Measurements from ENCODE around the gene UGT1A3.

UGT1A3 gene

DNA sequence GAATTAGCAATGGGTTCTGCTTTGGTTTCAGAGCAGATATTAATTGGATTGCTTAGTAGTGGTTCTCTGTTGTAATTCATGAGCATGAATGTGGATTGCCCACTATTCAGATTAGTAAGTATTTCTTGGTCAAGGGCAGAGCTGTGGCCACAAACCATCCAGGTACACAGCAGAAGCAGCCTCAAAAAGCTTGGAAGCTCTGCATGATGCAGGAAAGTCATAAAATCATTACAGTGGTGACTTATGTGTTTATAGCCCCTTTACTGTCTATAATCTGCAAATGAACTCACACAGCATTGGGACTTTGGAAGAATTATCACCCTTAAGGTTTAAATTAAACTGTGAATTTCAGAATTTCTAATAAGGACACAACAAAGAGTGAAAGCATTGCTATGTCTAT is 29.3 kb downstream of the UGT1A3 start:
- DNase-seq (ENCODE audit: low spot score): no peak

DNA sequence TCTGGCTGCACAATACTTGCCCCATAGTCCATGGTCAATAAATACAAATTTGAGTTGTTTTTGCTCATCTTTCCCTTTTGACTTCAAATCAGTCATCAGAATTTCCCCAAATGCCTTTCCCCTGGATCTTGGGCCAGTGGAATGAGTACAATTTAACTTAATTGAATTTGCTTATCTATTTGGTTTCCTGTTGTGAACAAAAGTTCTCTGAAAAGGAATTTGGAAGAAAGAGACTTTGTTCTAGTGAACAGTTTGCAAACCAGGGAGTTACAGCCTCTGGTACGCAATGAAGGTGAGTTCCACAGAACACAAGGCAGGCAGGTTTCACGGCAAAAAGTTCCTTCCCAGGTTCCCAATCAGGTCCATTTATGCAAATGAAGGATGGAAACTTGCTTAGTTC is 30.0 kb downstream of the UGT1A3 start:
- no peak for DNase-seq (ENCODE audit: low spot score)

DNA sequence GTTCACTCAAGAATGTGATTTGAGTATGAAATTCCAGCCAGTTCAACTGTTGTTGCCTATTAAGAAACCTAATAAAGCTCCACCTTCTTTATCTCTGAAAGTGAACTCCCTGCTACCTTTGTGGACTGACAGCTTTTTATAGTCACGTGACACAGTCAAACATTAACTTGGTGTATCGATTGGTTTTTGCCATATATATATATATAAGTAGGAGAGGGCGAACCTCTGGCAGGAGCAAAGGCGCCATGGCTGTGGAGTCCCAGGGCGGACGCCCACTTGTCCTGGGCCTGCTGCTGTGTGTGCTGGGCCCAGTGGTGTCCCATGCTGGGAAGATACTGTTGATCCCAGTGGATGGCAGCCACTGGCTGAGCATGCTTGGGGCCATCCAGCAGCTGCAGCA is 31.2 kb downstream of the UGT1A3 start, which contains the start of gene UGT1A1:
UGT1A1 (plus strand) TSS at position 228 of the 400 bp plus-strand sequence; CDS start at position 246, 18 bp downstream.
- DNase-seq (ENCODE audit: low spot score): no peak

DNA sequence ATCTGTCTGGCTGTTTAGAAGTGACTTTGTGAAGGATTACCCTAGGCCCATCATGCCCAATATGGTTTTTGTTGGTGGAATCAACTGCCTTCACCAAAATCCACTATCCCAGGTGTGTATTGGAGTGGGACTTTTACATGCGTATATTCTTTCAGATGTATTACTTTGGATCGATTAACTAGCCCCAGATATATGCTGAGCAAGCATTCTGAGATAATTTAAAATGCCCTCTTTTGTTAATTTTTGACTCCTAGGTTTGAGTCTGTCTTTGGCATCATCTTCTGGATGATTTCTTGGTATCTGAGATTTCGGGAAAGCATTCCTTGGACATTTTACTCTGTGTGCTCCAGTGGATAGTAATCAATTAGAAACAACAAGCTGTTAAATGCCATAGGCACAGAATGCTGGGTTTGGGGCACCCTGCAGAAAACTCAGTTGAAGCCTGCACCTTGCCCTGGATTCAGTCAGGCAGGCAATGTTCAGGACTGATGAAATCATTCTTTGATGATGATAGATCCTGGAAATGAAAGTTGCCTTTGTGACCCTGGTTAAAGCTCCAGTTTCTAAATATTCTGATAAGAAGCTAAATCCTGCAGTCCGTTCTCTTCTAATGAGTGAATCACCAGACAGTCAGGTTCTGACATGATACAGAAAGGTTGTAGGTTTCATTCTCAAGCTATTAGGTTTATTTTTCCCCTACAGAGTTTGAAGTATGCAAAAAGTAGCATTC is 32.4 kb downstream of the UGT1A3 start:
- DNase-seq (ENCODE audit: low spot score): no peak

DNA sequence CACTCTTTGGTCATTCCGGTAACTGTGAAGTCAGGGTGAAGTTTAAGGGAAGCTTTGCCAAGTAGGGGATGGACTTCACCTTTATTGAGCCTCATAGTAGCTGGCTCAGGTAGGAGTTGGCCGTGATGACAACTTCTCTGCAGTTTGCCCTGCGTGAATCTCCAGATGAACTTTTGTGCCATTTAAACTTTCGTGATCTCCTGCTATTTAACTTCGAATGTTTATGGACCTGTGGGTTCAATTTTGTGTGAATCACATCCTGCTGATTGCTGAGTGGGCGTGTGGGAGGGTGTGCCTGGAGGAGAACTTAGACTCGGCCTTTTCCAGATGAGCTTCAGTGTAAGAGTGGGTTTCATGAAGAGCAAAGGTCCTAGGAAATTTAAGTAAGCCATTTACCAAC is 35.4 kb downstream of the UGT1A3 start:
- peak; percentile 67 for DNase-seq (ENCODE audit: low spot score)

DNA sequence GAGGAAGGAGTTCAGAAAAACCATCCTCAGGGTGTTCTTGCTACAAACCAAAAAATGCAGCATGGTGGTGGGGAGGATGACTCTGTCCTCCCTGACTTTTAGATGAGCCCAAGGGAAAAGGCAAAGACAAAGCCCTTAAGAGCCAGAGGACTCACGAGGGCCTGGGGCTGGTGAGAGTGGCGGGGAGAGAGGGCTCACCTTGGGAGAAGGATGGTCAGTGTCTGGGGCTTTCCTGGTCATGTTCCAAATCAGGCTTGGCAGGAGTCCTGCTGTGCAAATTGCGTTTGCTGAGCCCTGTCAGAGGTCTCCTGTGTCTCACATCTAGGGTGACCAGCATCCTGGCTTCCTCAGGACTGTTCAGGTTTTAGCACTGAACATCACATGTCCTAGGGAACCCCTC is 35.9 kb downstream of the UGT1A3 start:
- no peak for DNase-seq (ENCODE audit: low spot score)

DNA sequence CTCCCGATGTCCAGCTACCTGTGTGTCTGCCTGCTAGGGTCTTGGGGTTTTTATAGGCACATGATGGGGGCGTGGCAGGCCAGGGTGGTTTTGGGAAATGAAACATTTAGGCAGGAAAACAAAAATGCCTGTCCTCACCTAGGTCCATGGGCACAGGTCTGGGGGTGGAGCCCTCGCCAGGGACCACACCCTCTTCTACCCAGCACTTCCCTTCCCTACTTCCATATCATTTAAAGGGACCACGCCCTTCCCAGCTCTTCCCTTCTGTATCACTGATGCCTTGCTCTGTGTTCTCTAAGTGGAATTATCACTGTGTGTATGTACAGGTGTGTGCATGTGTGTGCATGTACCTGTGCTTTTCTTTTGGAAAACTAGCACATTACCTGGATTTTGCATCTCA is 37.6 kb downstream of the UGT1A3 start:
- DNase-seq (ENCODE audit: low spot score): no peak

DNA sequence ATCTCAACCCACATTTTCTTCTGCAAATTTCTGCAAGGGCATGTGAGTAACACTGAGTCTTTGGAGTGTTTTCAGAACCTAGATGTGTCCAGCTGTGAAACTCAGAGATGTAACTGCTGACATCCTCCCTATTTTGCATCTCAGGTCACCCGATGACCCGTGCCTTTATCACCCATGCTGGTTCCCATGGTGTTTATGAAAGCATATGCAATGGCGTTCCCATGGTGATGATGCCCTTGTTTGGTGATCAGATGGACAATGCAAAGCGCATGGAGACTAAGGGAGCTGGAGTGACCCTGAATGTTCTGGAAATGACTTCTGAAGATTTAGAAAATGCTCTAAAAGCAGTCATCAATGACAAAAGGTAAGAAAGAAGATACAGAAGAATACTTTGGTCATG is 39.2 kb downstream of the UGT1A3 start:
- no peak for DNase-seq (ENCODE audit: low spot score)

DNA sequence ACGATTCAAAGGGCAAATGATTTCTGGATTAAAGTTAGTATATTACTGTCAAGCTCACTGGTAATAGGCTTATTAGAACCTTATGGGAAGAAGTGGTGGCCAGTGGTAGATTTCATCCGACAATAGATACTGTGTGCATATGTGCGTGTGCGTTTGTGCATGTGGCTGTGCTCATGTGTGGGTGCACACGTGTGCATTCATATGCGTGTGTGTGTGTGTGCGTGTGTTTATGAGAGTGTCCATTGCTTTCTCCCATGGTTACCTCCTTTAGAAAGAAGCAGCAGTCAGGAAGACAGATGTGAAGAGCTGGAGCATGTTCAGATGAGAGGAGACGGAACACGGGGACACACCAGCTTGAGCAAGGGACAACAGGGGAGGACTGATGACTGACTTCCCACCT is 40.4 kb downstream of the UGT1A3 start:
- DNase-seq (ENCODE audit: low spot score): no peak

DNA sequence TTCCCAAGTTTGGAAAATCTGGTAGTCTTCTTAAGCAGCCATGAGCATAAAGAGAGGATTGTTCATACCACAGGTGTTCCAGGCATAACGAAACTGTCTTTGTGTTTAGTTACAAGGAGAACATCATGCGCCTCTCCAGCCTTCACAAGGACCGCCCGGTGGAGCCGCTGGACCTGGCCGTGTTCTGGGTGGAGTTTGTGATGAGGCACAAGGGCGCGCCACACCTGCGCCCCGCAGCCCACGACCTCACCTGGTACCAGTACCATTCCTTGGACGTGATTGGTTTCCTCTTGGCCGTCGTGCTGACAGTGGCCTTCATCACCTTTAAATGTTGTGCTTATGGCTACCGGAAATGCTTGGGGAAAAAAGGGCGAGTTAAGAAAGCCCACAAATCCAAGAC is 43.3 kb downstream of the UGT1A3 start:
- no peak for DNase-seq (ENCODE audit: low spot score)

DNA sequence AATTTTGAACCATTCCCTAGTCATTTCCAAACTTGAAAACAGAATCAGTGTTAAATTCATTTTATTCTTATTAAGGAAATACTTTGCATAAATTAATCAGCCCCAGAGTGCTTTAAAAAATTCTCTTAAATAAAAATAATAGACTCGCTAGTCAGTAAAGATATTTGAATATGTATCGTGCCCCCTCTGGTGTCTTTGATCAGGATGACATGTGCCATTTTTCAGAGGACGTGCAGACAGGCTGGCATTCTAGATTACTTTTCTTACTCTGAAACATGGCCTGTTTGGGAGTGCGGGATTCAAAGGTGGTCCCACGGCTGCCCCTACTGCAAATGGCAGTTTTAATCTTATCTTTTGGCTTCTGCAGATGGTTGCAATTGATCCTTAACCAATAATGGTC is 43.7 kb downstream of the UGT1A3 start:
- DNase-seq (ENCODE audit: low spot score): no peak

DNA sequence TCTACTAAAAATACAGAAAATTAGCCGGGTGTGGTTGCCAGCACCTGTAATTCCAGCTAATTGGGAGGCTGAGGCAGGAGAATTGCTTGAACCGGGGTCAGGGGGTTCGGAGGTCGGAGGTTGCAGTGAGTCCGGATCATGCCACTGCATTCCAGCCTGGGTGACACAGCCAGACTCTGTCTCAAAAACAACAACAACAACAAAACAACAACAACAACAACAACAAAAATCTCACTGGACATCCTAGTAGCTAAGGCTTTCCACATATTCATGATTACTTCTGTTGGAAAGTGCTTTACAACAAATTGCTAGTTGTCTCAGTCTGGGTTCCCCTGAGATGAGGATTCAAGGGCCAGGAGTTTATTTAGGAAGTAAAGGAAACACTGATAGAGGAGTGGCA is 45.0 kb downstream of the UGT1A3 start:
- DNase-seq (ENCODE audit: low spot score): no peak

DNA sequence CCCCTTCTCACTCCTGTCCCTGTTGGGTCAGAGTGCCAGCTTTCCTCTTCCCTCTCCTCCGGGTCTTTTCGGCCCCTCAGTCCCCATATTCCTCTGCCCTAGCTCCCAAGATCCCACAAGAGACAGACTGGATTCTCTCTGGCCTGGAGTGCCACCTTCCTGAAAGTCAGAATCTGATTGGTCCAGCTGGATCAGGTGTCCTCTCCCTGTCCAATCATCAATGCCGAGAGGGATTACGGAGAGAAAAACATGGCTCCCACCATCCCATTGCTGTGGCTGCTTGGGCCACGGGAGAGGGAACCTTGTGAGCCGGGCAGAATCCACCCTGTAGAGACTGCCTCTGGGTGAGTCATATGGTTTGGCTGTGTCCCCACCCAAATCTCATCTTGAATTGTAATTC is 46.6 kb downstream of the UGT1A3 start:
- DNase-seq (ENCODE audit: low spot score): no peak

DNA sequence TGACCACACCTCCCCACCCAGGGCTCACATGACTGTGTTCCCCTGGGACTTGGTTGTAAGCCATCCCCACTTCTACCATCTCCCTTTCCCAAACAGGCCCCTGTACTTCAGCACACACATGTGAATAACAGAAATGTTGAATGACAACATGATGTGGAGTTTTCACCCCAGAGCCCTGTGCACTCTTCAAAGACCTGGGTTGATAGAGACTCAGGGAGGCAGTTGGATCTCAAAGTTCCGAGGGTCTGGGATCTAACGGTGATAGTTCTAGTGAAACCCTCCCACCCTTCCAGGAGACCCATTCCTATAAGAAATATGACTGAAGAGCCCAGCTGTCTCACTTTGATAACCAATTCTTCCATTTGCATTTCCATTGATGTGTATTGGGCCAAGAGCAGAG is 49.2 kb downstream of the UGT1A3 start, which contains the start of gene MROH2A:
MROH2A (plus strand) TSS at position 301 of the 400 bp plus-strand sequence. CDS start 1,029 bp downstream, outside the sequence.
- DNase-seq (ENCODE audit: low spot score): no peak

DNA sequence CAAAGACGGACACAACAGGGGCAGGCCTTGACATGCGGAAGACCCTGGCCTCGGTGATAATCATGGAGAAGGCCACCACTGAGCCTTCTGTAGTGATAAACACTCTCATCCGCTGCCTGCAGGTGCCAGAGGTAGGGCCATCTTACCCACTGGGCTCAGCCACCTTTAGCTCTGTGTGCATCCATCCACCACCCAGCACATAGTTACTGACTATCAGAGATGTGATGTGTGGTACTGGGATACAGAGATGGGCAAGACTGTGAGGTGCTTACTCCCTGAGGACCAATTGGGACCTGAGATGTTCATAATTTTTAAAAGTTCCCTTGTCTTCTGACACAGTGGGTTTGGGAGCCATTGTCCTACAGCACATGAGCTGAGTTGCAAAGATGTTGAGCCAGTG is 50.9 kb downstream of the UGT1A3 start:
- no peak for DNase-seq (ENCODE audit: low spot score)

DNA sequence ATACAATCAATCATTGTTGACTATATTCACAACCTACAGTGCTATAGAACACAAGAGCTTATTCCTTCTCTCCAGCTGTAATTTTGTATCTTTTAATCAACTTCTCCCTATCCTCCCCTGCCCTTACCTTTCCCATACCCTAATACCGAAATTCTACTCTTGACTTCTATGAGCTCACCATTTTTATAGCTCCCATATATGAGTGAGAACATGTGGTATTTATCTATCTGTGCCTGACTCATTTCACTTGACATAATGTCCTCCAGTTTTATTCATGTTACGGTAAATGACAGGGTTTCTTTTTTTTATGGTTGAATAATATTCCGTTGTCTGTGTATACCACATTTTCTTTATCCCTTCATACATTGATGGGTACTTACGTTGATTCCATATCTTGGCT is 51.9 kb downstream of the UGT1A3 start:
- DNase-seq (ENCODE audit: low spot score): no peak

DNA sequence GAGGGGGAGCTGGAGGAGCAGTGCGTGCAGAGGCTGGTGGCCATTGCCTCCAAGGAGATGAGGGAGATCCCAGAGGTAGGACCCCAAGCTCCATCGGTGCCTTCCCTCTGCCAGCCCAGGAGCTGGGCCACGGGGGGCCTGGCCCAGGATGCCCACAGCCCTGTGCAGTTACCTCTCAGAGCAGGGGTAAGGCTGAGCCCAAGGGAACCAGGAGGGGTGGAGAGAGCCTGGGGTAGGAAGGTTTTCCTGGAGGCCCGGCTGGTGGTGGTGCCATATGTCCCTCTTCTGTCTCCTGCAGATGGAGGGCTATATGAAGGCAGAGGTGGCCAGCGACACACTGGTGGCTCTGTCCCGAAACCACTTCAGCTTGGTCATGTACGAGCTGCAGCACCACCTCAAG is 60.7 kb downstream of the UGT1A3 start:
- no peak for DNase-seq (ENCODE audit: low spot score)

DNA sequence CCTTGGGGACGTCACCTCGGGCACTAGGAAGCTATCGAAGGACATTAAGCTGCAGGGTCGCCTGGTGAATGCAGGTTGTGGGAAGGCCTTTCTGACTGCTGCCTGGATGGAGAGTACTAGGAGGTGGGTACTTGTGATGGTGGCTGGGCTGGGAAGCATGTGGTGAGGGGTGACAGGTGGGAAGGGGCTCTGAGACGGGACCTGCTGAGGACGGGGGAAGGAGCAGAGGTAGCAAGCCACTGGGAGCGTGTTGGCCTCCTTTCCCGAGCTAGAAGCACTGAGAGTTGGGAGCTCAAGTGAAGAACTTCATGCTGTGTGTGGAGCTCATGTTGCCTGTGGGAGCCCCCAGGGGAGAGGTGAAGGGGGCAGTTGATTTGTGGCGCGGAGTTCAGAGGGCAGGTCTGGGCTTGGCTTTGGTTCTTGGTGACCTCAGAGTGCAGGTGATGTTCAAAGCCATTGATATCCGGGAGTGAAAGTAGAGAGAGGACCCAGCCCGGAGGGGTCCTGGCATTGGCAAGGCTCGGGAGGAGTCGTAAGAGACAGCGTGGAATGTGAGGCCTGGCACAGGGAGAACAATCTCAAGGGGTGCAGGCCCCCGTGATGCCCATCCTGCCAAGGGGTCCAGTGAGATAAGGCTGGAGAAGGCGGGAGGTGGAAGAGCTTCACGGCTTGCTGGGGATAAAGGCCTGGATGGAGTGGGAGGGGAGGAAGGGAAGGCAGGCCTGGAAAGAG is 62.5 kb downstream of the UGT1A3 start:
- no peak for DNase-seq (ENCODE audit: low spot score)

DNA sequence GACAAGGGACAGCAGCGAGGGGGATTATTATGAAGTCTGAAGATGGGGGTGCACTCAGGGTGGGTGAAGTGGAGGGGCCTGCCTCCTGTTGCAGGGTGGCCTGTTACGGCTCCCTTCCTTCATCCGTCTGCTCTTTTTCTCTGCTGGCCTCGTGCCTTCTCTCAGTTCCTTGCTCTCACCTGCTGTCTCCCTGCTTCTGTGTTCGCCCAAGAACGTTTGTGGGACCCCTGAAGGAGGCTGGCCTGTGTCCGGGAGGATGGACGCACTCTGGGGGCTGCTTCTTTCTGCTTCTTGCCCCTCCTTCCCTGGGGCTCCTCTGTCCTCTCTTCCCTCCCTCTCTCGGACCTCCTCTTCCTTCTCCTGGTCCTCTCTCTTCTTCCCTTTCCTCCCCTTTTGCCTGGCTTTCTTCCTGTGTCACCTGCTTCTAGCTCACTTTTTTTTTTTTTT is 63.1 kb downstream of the UGT1A3 start:
- DNase-seq (ENCODE audit: low spot score): no peak

DNA sequence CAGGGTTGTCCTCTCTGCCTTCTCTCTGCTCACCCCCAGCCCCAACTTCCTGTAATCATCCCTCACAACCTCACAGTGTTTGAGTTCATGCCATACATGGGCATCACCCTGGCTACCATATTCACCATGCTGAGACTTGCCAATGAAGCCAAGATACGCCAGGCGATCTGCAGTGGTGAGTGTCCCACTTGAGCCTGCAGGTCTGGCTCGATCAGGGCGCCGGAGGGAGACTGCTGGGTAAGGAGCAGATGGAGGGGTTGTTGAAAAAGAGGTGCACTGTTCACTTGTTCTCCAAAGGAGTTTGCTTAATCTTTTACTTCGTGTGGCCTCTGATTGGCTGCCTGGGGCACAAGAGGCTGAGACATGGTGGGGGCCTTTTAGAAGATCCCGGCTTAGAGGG is 63.9 kb downstream of the UGT1A3 start:
- DNase-seq (ENCODE audit: low spot score): no peak

DNA sequence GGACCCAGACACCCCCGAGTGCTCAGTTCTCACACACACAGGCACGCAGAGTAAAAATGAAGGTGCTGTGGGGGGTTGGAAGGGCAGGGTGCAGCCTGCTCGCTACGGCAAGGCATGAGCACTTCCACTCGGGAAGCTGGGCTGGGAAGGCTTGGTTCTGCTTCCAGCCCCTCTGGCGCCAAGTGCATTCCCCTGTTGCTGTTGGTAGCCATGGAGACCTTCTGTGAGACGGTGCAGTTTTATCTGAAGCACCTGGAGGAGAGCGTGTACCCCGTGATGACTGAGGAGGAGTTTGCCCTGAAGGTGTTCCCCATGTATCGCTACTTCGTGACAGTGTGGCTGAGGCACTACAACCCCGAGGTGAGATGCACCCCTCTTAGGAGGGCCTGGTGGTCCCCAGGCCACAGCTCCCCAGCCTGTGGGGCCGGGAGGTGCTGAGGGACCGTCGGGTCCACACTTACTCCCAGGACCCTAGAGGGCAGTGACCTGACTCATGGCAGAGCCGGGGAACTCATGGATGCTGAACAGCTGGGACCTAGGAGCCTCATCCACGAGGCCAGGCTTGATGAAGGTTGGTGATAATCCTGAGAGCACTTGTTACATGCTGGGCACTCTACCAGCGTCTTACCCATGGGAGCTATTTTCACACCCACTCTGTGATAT is 64.8 kb downstream of the UGT1A3 start:
- DNase-seq (ENCODE audit: low spot score): no peak

DNA sequence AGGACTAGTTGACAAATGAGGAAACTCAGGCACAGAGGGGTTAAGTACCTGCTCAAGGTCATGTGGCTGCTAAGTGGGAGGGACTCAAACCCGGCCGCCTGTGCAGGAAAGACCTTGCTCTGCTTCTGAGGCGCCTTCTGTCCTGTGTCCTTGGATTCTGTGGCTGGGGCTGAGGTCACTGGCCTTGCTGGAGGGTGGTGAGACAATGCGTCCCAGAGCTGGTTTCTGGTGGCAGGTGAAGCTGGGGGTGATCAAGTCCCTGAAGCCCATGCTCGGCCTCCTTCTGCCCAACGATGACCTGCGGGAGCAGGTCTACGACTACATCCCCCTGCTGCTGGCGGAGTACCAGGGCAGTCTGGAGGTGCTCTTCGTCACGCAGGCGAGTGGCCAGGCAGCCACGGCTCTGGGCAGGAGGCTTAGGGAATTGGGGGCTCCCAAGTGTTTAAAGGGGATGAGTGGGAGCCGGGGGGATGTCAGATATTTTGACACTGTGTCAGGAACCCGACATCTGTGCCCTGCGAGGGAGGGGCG is 65.4 kb downstream of the UGT1A3 start:
- no peak for DNase-seq (ENCODE audit: low spot score)

DNA sequence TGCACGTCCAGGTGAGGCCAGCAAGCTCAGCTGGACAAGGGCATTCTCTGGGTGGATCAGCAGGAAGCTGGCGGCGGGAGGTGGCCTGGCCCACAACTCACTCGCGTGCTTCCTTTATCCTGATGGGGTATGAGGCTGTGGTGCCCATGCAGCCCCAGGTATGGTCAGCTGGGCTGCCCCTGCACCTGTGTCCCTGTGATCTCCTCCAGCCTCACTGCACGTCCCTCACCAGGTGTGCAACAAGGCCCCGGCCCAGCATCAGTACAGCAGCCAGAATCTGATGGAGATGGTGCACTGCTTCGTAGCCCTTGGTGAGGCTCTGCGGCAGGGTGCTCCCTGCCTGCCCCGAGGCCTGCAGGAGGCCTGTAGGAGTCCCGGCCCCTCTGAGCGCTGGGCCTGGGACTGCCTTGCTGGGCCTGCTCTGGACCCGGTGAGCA is 66.9 kb downstream of the UGT1A3 start:
- no peak for DNase-seq (ENCODE audit: low spot score)

All from AG08396 (cell line).